Measurements from ENCODE around the gene AFF3. TPM values are rescaled to one million over a fixed set of nuclear protein-coding genes. Genes with fewer than 3 reads are reported as not detected.

The AFF3 gene
- total and polyA plus RNA-seq, 2 of the 13 experiments (the other 11 are each of a cell fraction or from before 2014, with no cell fraction given), result not detected

DNA sequence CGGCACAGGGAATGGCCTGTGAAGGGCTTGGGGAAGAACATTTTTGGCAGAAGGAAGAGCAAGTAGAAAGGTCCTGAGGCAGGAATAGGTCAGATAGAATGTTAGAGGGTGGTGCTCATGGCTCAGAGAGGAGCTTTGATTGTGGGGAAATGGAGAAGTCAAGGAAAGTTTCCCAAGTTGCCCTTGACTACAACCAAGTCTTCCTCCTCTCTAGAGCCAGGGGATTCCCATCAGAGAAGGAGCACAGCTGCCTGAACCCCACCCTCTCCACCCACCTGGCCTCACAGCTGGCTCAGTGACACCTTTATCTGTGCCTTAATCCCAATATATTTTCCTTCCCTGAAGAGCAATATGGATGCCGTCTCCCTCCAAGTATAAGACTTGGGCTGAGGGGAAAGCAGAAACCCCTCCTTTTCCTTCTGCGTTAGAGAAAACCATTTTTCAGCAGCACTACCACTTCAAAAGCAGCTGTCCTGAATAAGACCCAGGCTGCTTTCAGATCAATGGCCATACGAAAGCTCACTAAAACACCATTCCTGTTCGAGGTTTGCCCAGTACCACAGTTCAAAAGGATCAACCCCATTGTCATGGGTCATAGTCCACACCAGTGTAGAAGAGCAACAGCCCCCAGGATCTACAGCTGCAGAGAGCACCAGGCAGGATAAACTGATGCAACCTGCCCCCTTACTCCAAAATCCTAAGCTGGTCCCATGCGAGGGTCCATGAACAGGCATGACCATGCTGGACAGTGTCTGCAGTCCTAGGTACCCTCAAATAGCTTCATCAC lies 199.6 kb downstream of the AFF3 start:
- CTCF ChIA-PET (ENCODE audit: low intra/inter-chr PET ratio, low total read pairs), result no interaction called here
- ATAC-seq, result no peak
- H3K79me2 ChIP-seq (ENCODE audit: insufficient read depth, low read length), result no peaks in the 10 kb centered on the region

More for the DNA sequence above, 199.6 kb downstream of the AFF3 start:
- BruUV-seq (replicated peaks), result no TSS peak
- intact Hi-C loops (cut with micrococcal nuclease; ENCODE audit: unreplicated experiment), result no loop called here
- no peak overlapping the region for H3K27ac ChIP-seq (ENCODE audit: extremely low read length, insufficient read depth, low read length)
- no peak overlapping the region for H3K9ac ChIP-seq (ENCODE audit: insufficient read depth, low read depth, low read length)
- FAIRE-seq (no peak), DNase-seq (ENCODE audit: low spot score) (no peak)
- H3K36me3 ChIP-seq (replicated peaks in 1 of 2; ENCODE audit: control insufficient read depth in 1 of 2, insufficient read depth in 2 of 2, low read length in 2 of 2), result no peaks in the 10 kb centered on the region
- H2AFZ ChIP-seq (ENCODE audit: low read length), result no peak overlapping the region
- H3K4me2 ChIP-seq (ENCODE audit: low read depth, low read length), result no peak overlapping the region
- no peaks in the 10 kb centered on the region for H4K20me1 ChIP-seq (ENCODE audit: insufficient read depth, low read length)
- H3K9me3 ChIP-seq (ENCODE audit: low read length), result no peaks in the 10 kb centered on the region
- in situ Hi-C loops (cut with HindIII; ENCODE audit: extremely low pct_ligation_motif_present, low pct_unique_long_range_greater_than_20kb), result no loop called here
- H3K4me1 ChIP-seq (ENCODE audit: insufficient read depth, low read length), result no peaks in the 10 kb centered on the region
- POLR2A ChIA-PET, result no interaction called here
- no peaks in the 10 kb centered on the region; a peak in 1 of 5 replicates for H3K27me3 ChIP-seq (ENCODE audit: control insufficient read depth in 1 of 2, insufficient read depth in 2 of 2, low read length in 2 of 2)
- H3K4me3 ChIP-seq (replicated peaks in 1 of 3; ENCODE audit: insufficient read depth in 1 of 3, low read depth in 2 of 3, low read length in 3 of 3), result no peak overlapping the region
- WGBS (ENCODE audit: low lambda C conversion rate), result 53% methylated on average over 6 of the region's 6 CpGs
- no peak for TF ChIP-seq NFKBIZ (CRISPR knock-in tag; IDR thresholded peaks at IDR 0.05)
- TF ChIP-seq, protein P1, sequence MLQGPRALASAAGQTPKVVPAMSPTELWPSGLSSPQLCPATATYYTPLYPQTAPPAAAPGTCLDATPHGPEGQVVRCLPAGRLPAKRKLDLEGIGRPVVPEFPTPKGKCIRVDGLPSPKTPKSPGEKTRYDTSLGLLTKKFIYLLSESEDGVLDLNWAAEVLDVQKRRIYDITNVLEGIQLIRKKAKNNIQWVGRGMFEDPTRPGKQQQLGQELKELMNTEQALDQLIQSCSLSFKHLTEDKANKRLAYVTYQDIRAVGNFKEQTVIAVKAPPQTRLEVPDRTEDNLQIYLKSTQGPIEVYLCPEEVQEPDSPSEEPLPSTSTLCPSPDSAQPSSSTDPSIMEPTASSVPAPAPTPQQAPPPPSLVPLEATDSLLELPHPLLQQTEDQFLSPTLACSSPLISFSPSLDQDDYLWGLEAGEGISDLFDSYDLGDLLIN (CRISPR knock-in tag; IDR thresholded peaks at IDR 0.05; ENCODE audit: borderline replicate concordance), result no peak
- TF ChIP-seq, protein P2, sequence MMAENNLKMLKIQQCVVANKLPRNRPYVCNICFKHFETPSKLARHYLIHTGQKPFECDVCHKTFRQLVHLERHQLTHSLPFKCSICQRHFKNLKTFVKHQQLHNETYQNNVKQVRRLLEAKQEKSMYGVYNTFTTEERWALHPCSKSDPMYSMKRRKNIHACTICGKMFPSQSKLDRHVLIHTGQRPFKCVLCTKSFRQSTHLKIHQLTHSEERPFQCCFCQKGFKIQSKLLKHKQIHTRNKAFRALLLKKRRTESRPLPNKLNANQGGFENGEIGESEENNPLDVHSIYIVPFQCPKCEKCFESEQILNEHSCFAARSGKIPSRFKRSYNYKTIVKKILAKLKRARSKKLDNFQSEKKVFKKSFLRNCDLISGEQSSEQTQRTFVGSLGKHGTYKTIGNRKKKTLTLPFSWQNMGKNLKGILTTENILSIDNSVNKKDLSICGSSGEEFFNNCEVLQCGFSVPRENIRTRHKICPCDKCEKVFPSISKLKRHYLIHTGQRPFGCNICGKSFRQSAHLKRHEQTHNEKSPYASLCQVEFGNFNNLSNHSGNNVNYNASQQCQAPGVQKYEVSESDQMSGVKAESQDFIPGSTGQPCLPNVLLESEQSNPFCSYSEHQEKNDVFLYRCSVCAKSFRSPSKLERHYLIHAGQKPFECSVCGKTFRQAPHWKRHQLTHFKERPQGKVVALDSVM (CRISPR knock-in tag; IDR thresholded peaks at IDR 0.05), result no peak
- TF ChIP-seq, protein P3, sequence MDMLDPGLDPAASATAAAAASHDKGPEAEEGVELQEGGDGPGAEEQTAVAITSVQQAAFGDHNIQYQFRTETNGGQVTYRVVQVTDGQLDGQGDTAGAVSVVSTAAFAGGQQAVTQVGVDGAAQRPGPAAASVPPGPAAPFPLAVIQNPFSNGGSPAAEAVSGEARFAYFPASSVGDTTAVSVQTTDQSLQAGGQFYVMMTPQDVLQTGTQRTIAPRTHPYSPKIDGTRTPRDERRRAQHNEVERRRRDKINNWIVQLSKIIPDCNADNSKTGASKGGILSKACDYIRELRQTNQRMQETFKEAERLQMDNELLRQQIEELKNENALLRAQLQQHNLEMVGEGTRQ (IDR thresholded peaks at IDR 0.05; ENCODE audit: low read depth, low read length), result no peak
- TF ChIP-seq, protein P3 (CRISPR knock-in tag; IDR thresholded peaks at IDR 0.05; ENCODE audit: borderline replicate concordance), result no peak

All from HepG2 (cell line).